Measurements from ENCODE around the gene NETO1. TPM values are rescaled to one million over a fixed set of nuclear protein-coding genes. Genes with fewer than 3 reads are reported as not detected.

The NETO1 gene
- total and polyA plus RNA-seq, 2 of the 4 experiments (the other 2 are of a cell fraction): 0.29 to 0.36 TPM

DNA sequence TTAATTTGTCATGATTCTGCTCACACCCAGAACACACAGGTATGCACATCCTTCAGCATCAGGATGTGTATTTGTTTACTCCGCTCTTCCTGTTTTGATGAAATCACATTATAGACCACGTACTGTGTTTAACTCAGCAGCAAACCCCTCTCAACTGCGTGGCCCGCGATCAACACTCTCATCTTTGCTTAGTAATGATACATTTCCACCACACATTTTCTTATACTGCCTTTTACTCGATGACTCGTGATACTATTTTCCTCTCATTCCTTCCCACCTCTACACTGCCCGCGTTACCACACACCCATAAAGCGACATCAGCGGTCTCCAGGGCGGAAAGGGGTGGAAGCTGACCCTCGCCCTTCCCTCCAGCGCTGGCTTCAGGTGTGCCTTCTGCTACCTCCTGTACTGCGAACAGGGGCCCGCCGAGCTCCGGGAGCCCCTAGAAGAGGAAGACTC, 1.3 kb downstream of the NETO1 start:
- BruUV-seq (replicated peaks): no TSS peak
- no peak overlapping the region for H3K4ac ChIP-seq (ENCODE audit: low read depth, low read length)
- H2BK20ac ChIP-seq (ENCODE audit: low read depth, low read length): no peak overlapping the region
- ChIA-PET CTCF (no interaction called here), POLR2A (ENCODE audit: unreplicated experiment) (no interaction called here)
- 8% methylated on average over 7 of the region's 18 CpGs; no CpG with 5 or more reads in 1 of the 2 experiments for WGBS, 2 experiments (ENCODE audit: extremely low coverage in 2 of 2, insufficient read length in 1 of 2)
- no peak overlapping the region for H3K4me3 ChIP-seq (ENCODE audit: insufficient read depth, low read depth, low read length)
- no peak overlapping the region for H3K9ac ChIP-seq (ENCODE audit: low read depth, low read length)
- DNase-seq: no peak
- no peak overlapping the region for H3K23ac ChIP-seq (ENCODE audit: low read depth, low read length)
- H3K36me3 ChIP-seq (ENCODE audit: control insufficient read depth, insufficient read depth, low read length): no peaks in the 10 kb centered on the region
- no peak overlapping the region for H2AK5ac ChIP-seq (ENCODE audit: low read depth, low read length)
- H4K91ac ChIP-seq (ENCODE audit: insufficient read depth, low read depth, low read length): no peak overlapping the region
- no peaks in the 10 kb centered on the region for H4K20me1 ChIP-seq (ENCODE audit: insufficient read depth, low read length)
- no peaks in the 10 kb centered on the region for H3K79me1 ChIP-seq (ENCODE audit: low read depth in 1 of 2, low read length in 2 of 2)
- H3K9me1 ChIP-seq (ENCODE audit: insufficient read depth, low read length): no peaks in the 10 kb centered on the region
- in situ Hi-C loops (cut with MboI; ENCODE audit: low sequenced_read_pairs): no loop called here
- no peak overlapping the region for H4K8ac ChIP-seq (ENCODE audit: low read depth in 2 of 2, low read length in 2 of 2)
- ATAC-seq (ENCODE audit: low read depth): no peak
- H3K56ac ChIP-seq (ENCODE audit: extremely low read depth, insufficient read depth, low read length): no peak overlapping the region
- H2BK5ac ChIP-seq (ENCODE audit: low read depth, low read length, poor library complexity, severe bottlenecking): no peak overlapping the region
- no peak overlapping the region for H2AK9ac ChIP-seq (replicated peaks; ENCODE audit: low read depth, low read length, poor library complexity)
- no peak overlapping the region for H3K27ac ChIP-seq (ENCODE audit: insufficient read depth, low read length)
- no peaks in the 10 kb centered on the region for H3K9me3 ChIP-seq (ENCODE audit: control insufficient read depth, insufficient read depth, low read length)
- no peak overlapping the region for H2BK120ac ChIP-seq (ENCODE audit: low read depth, low read length)
- H3K18ac ChIP-seq (ENCODE audit: low read depth, low read length): no peak overlapping the region
- peak overlapping the region; percentile 70 for H2AFZ ChIP-seq (replicated peaks; ENCODE audit: low read length, poor library complexity)
- H3K27me3 ChIP-seq (ENCODE audit: control insufficient read depth, insufficient read depth, low read length): peaks cover 35% of the 10 kb centered on the region
- no peak overlapping the region; the same call in 1 of the 2 replicates for H3K4me2 ChIP-seq (ENCODE audit: low read depth, low read length)
- TF ChIP-seq RAD21 (IDR thresholded peaks at IDR 0.05; ENCODE audit: low read length) (no peak), MXI1 (IDR thresholded peaks at IDR 0.05; ENCODE audit: borderline replicate concordance, low read depth, low read length) (no peak), MAFK (IDR thresholded peaks at IDR 0.05; ENCODE audit: low read depth, low read length) (no peak)
- 0 out of 2 replicates have a peak, but pooled peaks cover 1% of the 10 kb centered on the region for H3K4me1 ChIP-seq (ENCODE audit: control insufficient read depth, insufficient read depth, low read length)
- no peak overlapping the region for H4K5ac ChIP-seq (ENCODE audit: low read depth, low read length)
- dilution Hi-C loops (cut with HindIII; ENCODE audit: low sequenced_read_pairs, unreplicated experiment): no loop called here
- no peak overlapping the region for H3K14ac ChIP-seq (replicated peaks; ENCODE audit: low read depth, low read length)
- intact Hi-C loops (cut with micrococcal nuclease): no loop called here
- no peak overlapping the region for H2BK15ac ChIP-seq (ENCODE audit: low read depth, low read length)
